ENCODE measurements around the gene CLASP1. TPM values are rescaled to one million over a fixed set of nuclear protein-coding genes. Genes with fewer than 3 reads are reported as not detected.
A peak's percentile ranks its signal among the peaks of the same experiment; 100 is the strongest.

Gene CLASP1
- total RNA-seq, 1 donor from 2014 or later, result 60.1 TPM

GRCh38 chr2:121436918-121437317, 212.3 kb downstream of the CLASP1 start:
- H3K4me1 ChIP-seq, result no peaks in the 10 kb centered on the region
- no peak for TF ChIP-seq CTCF (IDR thresholded peaks at IDR 0.05; ENCODE audit: borderline replicate concordance)
- no peak overlapping the region for H3K27ac ChIP-seq (replicated peaks)
- H3K4me3 ChIP-seq, result no peak overlapping the region
- peaks cover 39% of the 10 kb centered on the region for H3K36me3 ChIP-seq
- no peak for DNase-seq
- no peaks in the 10 kb centered on the region for H3K9me3 ChIP-seq (replicated peaks)
- H3K27me3 ChIP-seq (ENCODE audit: low read depth), result no peaks in the 10 kb centered on the region
- intact Hi-C loops (cut with micrococcal nuclease), result no loop called here

GRCh38 chr2:121435790-121436189, 213.5 kb downstream of the CLASP1 start:
- no peak for DNase-seq
- Histone ChIP-seq H3K36me3 (peaks cover 31% of the 10 kb centered on the region), H3K9me3 (replicated peaks) (no peaks in the 10 kb centered on the region), H3K27ac (replicated peaks) (no peak overlapping the region), H3K4me1 (no peaks in the 10 kb centered on the region), H3K27me3 (ENCODE audit: low read depth) (no peaks in the 10 kb centered on the region), H3K4me3 (no peak overlapping the region)
- no peak for TF ChIP-seq CTCF (IDR thresholded peaks at IDR 0.05; ENCODE audit: borderline replicate concordance)
- intact Hi-C loops (cut with micrococcal nuclease), result no loop called here

- Histone ChIP-seq H3K4me1 (peaks cover 20% of the 10 kb centered on the region), H3K4me3 (no peak overlapping the region), H3K27ac (replicated peaks) (no peak overlapping the region), H3K27me3 (ENCODE audit: low read depth) (no peaks in the 10 kb centered on the region), H3K9me3 (replicated peaks) (no peaks in the 10 kb centered on the region), H3K36me3 (peaks cover 60% of the 10 kb centered on the region)
- TF ChIP-seq CTCF (IDR thresholded peaks at IDR 0.05; ENCODE audit: borderline replicate concordance), result no peak
- intact Hi-C loops (cut with micrococcal nuclease), result no loop called here
- DNase-seq, result no peak
These were observed 218.0 kb downstream of the CLASP1 start for GRCh38 chr2:121431214-121431613.

- no peak overlapping the region for H3K4me3 ChIP-seq
- intact Hi-C loops (cut with micrococcal nuclease), result no loop called here
- DNase-seq, result no peak
- H3K27me3 ChIP-seq (ENCODE audit: low read depth), result no peaks in the 10 kb centered on the region
- peaks cover 20% of the 10 kb centered on the region for H3K4me1 ChIP-seq
- peaks cover 63% of the 10 kb centered on the region for H3K36me3 ChIP-seq
- H3K9me3 ChIP-seq (replicated peaks), result no peaks in the 10 kb centered on the region
- H3K27ac ChIP-seq (replicated peaks), result peak overlapping the region; percentile 53
- no peak for TF ChIP-seq CTCF (IDR thresholded peaks at IDR 0.05; ENCODE audit: borderline replicate concordance)
These were observed 219.2 kb downstream of the CLASP1 start for GRCh38 chr2:121429927-121430520.

GRCh38 chr2:121429119-121429903, 220.0 kb downstream of the CLASP1 start:
- H3K4me1 ChIP-seq, result peaks cover 20% of the 10 kb centered on the region
- peak overlapping the region; percentile 53 for H3K27ac ChIP-seq (replicated peaks)
- no peak overlapping the region for H3K4me3 ChIP-seq
- H3K9me3 ChIP-seq (replicated peaks), result no peaks in the 10 kb centered on the region
- H3K27me3 ChIP-seq (ENCODE audit: low read depth), result no peaks in the 10 kb centered on the region
- H3K36me3 ChIP-seq, result peaks cover 65% of the 10 kb centered on the region
- no peak for DNase-seq
- intact Hi-C loops (cut with micrococcal nuclease), result no loop called here
- no peak for TF ChIP-seq CTCF (IDR thresholded peaks at IDR 0.05; ENCODE audit: borderline replicate concordance)

All from left ventricle myocardium inferior (tissue), 1 donor.